ENCODE measurements around the gene STK38L. TPM values are rescaled to one million over a fixed set of nuclear protein-coding genes. Genes with fewer than 3 reads are reported as not detected.

The STK38L gene
- total RNA-seq, 1 donor: 38.9 TPM

DNA sequence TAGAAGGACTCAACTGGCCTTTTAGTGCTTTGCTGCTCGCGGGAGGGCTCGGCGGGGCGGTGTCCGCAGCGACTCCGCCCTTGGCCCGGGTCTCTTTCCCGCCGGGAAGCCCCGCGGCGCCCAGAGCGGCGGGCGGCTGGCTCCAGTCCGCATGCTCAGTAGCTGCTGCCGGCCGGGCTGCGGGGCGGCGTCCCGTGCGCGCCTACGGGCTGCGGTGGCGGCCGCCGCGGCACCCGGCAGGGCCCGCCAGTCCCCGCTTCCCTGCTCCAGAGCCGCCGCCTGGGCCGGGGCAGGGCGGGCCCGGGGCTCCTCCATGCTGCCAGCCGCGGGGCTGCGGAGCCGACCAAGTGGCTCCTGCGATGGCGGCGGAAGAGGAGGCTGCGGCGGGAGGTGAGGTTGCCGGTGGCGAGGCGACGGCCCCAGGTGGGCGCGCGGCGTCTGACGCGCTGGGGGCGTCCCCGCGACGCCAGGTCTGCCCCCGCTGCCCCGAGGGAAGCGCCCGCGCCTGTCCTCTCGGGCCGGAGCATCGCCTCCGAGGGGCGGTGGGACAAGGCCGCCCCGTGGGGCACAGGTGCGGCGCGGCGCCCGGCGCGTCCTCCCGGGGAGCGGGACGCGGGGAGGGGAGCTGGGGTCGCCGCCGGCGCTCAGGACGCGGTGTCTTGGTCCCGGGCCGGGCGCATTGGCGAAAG, 88.8 kb downstream of the STK38L start, which contains the start of gene BMAL2:
TSS of gene BMAL2 (plus strand) at position 123 of the 689 bp plus-strand sequence. CDS start at position 360, 237 bp downstream.
- peak; percentile 39 for DNase-seq (ENCODE audit: low read depth)
- TF ChIP-seq, protein P1, sequence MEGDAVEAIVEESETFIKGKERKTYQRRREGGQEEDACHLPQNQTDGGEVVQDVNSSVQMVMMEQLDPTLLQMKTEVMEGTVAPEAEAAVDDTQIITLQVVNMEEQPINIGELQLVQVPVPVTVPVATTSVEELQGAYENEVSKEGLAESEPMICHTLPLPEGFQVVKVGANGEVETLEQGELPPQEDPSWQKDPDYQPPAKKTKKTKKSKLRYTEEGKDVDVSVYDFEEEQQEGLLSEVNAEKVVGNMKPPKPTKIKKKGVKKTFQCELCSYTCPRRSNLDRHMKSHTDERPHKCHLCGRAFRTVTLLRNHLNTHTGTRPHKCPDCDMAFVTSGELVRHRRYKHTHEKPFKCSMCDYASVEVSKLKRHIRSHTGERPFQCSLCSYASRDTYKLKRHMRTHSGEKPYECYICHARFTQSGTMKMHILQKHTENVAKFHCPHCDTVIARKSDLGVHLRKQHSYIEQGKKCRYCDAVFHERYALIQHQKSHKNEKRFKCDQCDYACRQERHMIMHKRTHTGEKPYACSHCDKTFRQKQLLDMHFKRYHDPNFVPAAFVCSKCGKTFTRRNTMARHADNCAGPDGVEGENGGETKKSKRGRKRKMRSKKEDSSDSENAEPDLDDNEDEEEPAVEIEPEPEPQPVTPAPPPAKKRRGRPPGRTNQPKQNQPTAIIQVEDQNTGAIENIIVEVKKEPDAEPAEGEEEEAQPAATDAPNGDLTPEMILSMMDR (IDR thresholded peaks at IDR 0.05; ENCODE audit: insufficient read depth, low read depth, low read length): no peak
- H3K4me3 ChIP-seq (ENCODE audit: low read depth, low read length): peak within 1 kb of the TSS; percentile 72

DNA sequence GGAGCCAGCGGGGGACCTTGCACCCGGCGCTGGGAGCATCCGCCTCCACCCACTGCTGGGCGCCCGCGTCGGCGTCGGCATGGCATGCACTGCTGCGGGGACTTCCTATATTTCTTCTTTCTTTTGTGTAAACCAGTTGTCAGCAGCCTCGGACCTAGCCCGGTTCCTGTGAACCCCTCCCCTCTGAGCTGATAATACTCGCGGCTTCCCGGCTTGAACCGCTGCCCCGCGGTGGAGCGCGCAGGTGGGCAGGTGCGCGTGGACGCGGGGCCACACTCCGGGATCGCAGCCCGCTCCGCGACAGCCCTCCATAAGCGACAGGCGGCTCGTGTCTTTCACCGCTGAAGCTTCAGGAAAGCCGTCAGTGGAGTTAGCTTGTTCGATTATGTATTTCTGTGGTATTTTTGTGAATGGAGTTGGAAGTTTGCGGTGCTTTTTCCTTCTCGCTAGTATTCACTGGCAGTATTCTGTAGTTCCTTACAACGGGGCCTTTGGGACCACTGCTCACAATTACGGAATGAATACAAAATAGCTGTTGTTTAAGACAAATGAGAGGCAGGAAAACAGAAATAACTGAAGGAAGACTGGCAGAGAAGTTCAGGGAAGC, 89.4 kb downstream of the STK38L start:
- DNase-seq (ENCODE audit: low read depth): no peak
- peak overlapping the region; percentile 72 for H3K4me3 ChIP-seq (ENCODE audit: low read depth, low read length)
- TF ChIP-seq, protein P1 (IDR thresholded peaks at IDR 0.05; ENCODE audit: insufficient read depth, low read depth, low read length): no peak

DNA sequence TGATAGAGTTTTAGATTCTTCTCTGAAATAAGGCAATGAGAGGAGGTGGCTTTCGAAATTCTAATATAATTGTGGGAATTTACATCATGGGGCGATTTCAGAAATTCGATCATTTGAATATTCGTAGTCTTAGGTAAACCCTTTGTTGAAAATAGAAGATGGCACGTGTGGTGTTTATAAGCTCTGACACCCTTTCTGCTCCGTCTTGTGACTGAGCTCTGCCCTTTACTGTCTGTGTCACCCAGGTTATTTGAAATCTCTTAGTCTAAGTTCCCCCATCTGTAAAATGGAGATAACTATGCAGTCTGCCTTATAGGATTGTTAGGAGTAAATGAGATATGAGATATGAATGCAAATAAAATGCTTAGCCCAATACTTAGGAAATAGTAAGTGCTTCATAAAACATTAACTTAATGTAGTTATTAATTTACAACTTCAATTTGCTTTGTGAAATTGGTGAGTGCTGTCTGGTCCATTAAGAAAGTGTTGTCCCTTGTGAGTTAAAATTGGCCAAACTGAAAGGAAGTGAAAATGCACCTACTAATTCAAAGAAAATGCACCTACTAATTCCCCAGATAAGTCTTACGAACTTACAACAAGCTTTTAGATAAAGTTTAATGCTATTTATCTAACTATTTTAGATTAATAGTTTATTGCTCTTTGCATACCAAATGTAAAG, 90.1 kb downstream of the STK38L start:
- no peak overlapping the region for H3K4me3 ChIP-seq (ENCODE audit: low read depth, low read length)
- TF ChIP-seq, protein P1 (IDR thresholded peaks at IDR 0.05; ENCODE audit: insufficient read depth, low read depth, low read length): no peak
- DNase-seq (ENCODE audit: low read depth): no peak

DNA sequence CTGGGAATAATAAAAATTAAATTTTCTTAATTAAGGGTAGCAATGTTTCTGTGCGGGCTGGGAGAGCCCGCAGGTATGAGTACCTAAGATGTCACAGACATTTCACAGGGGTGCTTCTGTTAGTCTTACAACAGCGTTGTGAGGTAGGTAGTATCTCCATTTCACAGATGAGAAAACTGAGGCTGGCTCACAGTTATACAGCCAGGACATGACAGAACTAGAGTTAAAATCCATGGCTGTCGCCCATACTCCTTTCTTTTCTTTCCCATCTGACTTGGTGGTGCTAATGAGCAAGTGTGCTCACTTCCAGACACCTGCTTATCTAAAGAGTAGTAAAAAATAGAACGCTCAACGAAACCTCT, 90.6 kb downstream of the STK38L start:
- no peak for DNase-seq (ENCODE audit: low read depth)
- no peak overlapping the region for H3K4me3 ChIP-seq (ENCODE audit: low read depth, low read length)
- TF ChIP-seq, protein P1 (IDR thresholded peaks at IDR 0.05; ENCODE audit: insufficient read depth, low read depth, low read length): no peak

DNA sequence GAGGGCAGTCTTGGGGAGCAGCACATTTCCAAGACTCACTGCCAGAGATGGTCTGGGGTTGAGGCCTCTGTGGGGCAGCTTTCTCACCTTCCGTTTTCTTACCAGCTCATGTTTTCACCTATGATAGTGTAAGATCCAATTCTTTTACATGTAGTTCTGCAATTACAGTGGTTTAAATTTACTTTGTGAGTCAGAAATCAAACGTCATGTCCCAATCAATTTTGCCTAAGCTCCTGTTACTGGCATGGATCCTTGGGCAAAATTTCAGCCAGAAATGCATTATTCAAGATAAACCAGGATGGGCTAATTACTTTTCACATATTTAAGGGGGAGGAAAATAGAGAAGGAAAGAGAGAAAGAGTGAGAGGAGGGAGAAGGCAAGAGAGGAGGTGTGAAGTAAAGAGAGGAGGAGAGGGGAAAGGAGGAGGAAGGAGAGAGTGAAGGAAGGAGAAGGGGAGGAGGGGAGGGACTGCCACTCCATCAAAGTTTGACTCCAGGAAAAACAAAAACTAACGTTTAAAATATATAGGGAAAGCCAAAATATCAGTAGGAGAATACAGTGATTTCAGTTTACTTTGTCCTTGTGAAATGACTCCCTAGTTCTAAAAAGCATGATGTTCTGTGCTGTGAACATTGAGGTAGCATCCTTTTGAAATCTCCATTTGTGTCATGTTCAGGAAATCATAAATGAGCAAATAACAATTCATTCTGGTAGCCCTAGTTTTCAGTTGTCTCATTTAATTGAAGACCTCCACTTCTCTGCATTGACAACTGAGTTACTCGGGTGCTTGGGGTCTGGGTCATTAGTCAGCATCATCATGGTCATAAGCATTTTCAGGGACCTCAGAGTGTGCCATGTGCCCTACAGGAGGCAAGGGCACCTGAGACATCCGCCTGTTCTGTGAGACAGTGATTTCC, 91.5 kb downstream of the STK38L start:
- TF ChIP-seq, protein P1 (IDR thresholded peaks at IDR 0.05; ENCODE audit: insufficient read depth, low read depth, low read length): no peak
- no peak for DNase-seq (ENCODE audit: low read depth)
- H3K4me3 ChIP-seq (ENCODE audit: low read depth, low read length): no peak overlapping the region

DNA sequence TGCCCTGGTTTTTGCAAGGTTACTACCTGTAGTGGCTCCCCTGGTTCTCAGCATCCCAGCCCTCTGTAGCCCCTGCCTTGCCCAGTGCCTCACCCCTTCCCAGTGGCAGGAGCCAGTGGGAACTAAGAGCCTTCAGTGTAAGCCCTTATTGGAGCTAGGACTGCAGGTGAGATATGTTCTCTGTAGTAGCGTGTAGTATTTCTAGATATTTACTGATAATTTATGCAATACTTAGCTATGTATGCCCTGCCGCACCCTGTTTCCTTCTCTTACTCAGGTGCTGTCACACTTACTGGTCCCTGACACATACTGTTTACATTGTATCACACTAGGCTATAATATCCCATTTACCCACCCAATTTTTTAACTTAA, 92.2 kb downstream of the STK38L start:
- DNase-seq (ENCODE audit: low read depth): no peak
- no peak overlapping the region for H3K4me3 ChIP-seq (ENCODE audit: low read depth, low read length)
- TF ChIP-seq, protein P1 (IDR thresholded peaks at IDR 0.05; ENCODE audit: insufficient read depth, low read depth, low read length): no peak

Data from fibroblast of villous mesenchyme (primary cell).